Smooth muscle cell (in vitro differentiated cells): ENCODE measurements around the gene GRB10. TPM values are rescaled to one million over a fixed set of nuclear protein-coding genes. Genes with fewer than 3 reads are reported as not detected.

Source experiments
- DNase-seq: peaks from one replicate; lab custom pipeline; 2025; ENCODE audit not compliant: unreplicated experiment; lab: John Stamatoyannopoulos, UW
- H2AFZ ChIP-seq: fragments of 200-600 bp; sonication (generic); 2 replicates; pipeline ENCODE4 v1.6.0; 2016; ENCODE audit warnings: antibody characterized with exemption, low read depth, mild to moderate bottlenecking
- H3F3A ChIP-seq: fragments of 200-600 bp; sonication (generic); 2 replicates; pipeline ENCODE4 v1.6.0; 2017; ENCODE audit warnings: antibody characterized with exemption, low read depth
- H3K27ac ChIP-seq: fragments of 200-600 bp; sonication (generic); 2 replicates; pipeline ENCODE4 v1.5.1; 2016; ENCODE audit warnings: low read depth, mild to moderate bottlenecking
- H3K27me3 ChIP-seq: fragments of 200-600 bp; sonication (generic); 2 replicates; pipeline ENCODE4 v1.6.1; 2016; ENCODE audit warnings: low read depth, mild to moderate bottlenecking
- H3K36me3 ChIP-seq: fragments of 200-600 bp; sonication (generic); 2 replicates; pipeline ENCODE4 v1.5.1; 2016; ENCODE audit warnings: low read depth
- H3K4me1 ChIP-seq: fragments of 200-600 bp; sonication (generic); 2 replicates; pipeline ENCODE4 v1.5.1; 2016; ENCODE audit warnings: low read depth
- H3K4me2 ChIP-seq: fragments of 200-600 bp; sonication (generic); 2 replicates; pipeline ENCODE4 v1.6.0; 2016; ENCODE audit warnings: mild to moderate bottlenecking
- H3K4me3 ChIP-seq: fragments of 200-600 bp; sonication (generic); 2 replicates; pipeline ENCODE4 v1.5.1; 2016; ENCODE audit warnings: mild to moderate bottlenecking
- H3K79me2 ChIP-seq: fragments of 200-600 bp; sonication (generic); 2 replicates; pipeline ENCODE4 v1.6.0; 2016; ENCODE audit warnings: low read depth, mild to moderate bottlenecking
- H3K9ac ChIP-seq: fragments of 200-600 bp; sonication (generic); 2 replicates; pipeline ENCODE4 v1.6.0; 2016; ENCODE audit warnings: low read depth
- H3K9me3 ChIP-seq: fragments of 200-600 bp; sonication (generic); replicated peaks from 2 replicates; pipeline ENCODE4 v1.5.1; 2016; ENCODE audit warnings: low read depth
- H4K20me1 ChIP-seq: fragments of 200-600 bp; sonication (generic); 2 replicates; pipeline ENCODE4 v1.6.0; 2016; ENCODE audit warnings: low read depth
- WGBS: methylation state at CpG from one replicate; pipeline ENCODE4 v1.1.7; 2016; ENCODE audit warnings: low lambda C conversion rate; 5-methylcytosine and 5-hydroxymethylcytosine counted together
- polyA plus RNA-seq: library from polyadenylated mRNA; unstranded; fragments of >200 nt; fragmentation: Nextera tagmentation; extraction: Ambion mirVana; gene quantifications from 2 replicates; pipeline ENCODE4 v1.2.1, GENCODE V29; 2016
- total RNA-seq: library from RNA; depleted of rRNA; stranded (reverse); fragments of >200 nt; gene quantifications from 2 replicates; pipeline ENCODE4 v1.2.3, GENCODE V29; 2014
- TF ChIP-seq, protein P1 (sequence below): fragments of 200-600 bp; sonication (generic); IDR thresholded peaks from 2 replicates; pipeline ENCODE4 v1.5.1; 2017; ENCODE audit warnings: borderline replicate concordance, mild to moderate bottlenecking, antibody characterized with exemption; ENCODE audit not compliant: insufficient read depth, poor library complexity, severe bottlenecking

GRB10 gene
- total and polyA plus RNA-seq, 2 experiments from 2014 or later: 18.0 to 20.1 TPM

DNA sequence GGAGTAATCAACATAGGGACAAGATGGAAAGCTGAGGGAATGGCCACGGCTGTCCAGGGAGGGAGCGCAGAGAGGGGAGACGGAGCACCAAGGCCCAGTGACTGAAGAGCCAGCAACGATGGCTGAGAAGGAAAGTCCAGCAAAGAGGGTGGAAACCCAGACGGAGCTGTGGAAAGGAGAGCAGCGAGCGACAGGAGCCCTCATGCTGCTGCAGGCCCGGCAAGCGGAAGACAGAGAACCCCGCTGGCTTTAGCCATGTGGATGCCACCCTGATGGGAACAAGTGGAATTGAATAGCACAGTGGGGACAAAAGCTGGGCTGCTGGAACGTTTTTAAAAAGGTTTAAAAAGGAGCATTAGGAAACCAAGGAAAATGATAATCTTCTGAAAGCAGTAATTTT lies 134.6 kb downstream of the GRB10 start:
- 96% methylated on average over 11 of the region's 11 CpGs for WGBS
- DNase-seq: no peak
- Histone ChIP-seq H3K27me3 (no peaks in the 10 kb centered on the region), H4K20me1 (peaks cover 39% of the 10 kb centered on the region), H2AFZ (no peak overlapping the region), H3K4me3 (no peak overlapping the region), H3F3A (no peaks in the 10 kb centered on the region), H3K4me1 (no peaks in the 10 kb centered on the region), H3K9me3 (no peaks in the 10 kb centered on the region), H3K9ac (no peak overlapping the region), H3K27ac (no peak overlapping the region), H3K4me2 (no peak overlapping the region), H3K79me2 (no peaks in the 10 kb centered on the region), H3K36me3 (no peaks in the 10 kb centered on the region)
- TF ChIP-seq, protein P1, sequence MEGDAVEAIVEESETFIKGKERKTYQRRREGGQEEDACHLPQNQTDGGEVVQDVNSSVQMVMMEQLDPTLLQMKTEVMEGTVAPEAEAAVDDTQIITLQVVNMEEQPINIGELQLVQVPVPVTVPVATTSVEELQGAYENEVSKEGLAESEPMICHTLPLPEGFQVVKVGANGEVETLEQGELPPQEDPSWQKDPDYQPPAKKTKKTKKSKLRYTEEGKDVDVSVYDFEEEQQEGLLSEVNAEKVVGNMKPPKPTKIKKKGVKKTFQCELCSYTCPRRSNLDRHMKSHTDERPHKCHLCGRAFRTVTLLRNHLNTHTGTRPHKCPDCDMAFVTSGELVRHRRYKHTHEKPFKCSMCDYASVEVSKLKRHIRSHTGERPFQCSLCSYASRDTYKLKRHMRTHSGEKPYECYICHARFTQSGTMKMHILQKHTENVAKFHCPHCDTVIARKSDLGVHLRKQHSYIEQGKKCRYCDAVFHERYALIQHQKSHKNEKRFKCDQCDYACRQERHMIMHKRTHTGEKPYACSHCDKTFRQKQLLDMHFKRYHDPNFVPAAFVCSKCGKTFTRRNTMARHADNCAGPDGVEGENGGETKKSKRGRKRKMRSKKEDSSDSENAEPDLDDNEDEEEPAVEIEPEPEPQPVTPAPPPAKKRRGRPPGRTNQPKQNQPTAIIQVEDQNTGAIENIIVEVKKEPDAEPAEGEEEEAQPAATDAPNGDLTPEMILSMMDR: no peak

DNA sequence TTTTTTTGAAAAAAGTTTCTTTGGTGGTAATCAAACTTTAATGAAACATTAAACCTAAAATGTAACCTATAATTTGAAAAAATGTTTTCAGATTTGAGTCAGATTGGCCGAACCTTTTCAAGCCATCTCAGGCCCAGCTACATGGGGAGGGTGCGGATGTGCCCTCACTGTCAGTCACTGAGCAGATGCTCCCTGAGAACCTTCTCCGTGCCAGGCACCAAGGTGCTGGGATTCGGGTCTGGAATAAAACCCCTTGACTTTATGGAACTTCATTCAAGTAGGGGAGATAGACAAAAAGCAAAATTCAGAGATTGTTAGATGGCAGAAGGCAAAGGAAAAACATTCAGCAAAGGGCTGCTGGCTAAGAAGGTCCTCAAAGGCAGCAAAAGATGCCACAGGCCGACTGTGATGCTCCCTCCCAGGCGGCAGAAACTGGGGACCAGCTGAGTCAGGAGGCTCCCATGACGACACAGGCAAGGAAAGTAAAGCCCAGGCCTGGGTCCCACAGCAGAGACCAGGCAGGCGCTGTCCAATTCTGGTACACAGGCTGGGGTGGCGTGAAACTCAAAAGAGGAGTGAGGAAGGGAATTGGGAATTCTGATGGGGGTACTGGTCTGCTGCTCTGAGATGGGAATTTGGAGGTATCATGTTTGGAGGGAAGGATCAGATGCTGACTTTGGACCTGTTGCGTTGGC lies 135.3 kb downstream of the GRB10 start:
- Histone ChIP-seq H2AFZ (no peak overlapping the region), H3K9me3 (no peaks in the 10 kb centered on the region), H3K9ac (no peak overlapping the region), H3F3A (no peaks in the 10 kb centered on the region), H3K4me1 (no peaks in the 10 kb centered on the region), H3K4me2 (no peak overlapping the region), H3K27ac (no peak overlapping the region), H3K27me3 (no peaks in the 10 kb centered on the region), H3K4me3 (no peak overlapping the region), H3K36me3 (no peaks in the 10 kb centered on the region), H4K20me1 (peaks cover 32% of the 10 kb centered on the region), H3K79me2 (no peaks in the 10 kb centered on the region)
- 97% methylated on average over 10 of the region's 10 CpGs for WGBS
- TF ChIP-seq, protein P1: no peak
- DNase-seq: no peak

DNA sequence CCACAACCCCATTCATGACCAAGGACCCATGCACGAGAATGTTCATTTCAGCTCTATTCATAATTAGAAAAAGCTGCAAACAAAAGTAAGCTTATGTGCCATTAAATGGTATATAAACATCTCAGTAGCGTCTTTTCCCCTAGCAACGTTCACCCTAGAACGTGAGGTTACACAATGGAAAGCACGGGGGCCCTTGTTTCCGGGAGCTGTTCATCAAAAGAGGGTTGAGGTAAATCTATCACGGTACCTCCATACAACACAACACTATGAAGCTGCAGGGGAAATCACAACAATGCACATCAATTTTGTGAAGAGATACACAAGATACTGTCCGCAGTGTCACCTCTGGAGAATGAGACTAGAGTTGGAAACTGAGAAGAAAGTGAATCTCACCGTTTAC lies 136.6 kb downstream of the GRB10 start:
- no peak overlapping the region for H3K4me3 ChIP-seq
- no peaks in the 10 kb centered on the region for H3K9me3 ChIP-seq
- 97% methylated on average over 9 of the region's 9 CpGs for WGBS
- H3K4me2 ChIP-seq: no peak overlapping the region
- H3K79me2 ChIP-seq: no peaks in the 10 kb centered on the region
- H3K4me1 ChIP-seq: no peaks in the 10 kb centered on the region
- TF ChIP-seq, protein P1: no peak
- H3K9ac ChIP-seq: no peak overlapping the region
- H3K27me3 ChIP-seq: no peaks in the 10 kb centered on the region
- no peaks in the 10 kb centered on the region for H3K36me3 ChIP-seq
- no peak overlapping the region for H2AFZ ChIP-seq
- DNase-seq: no peak
- H4K20me1 ChIP-seq: peaks cover 35% of the 10 kb centered on the region
- no peak overlapping the region for H3K27ac ChIP-seq
- H3F3A ChIP-seq: no peaks in the 10 kb centered on the region

DNA sequence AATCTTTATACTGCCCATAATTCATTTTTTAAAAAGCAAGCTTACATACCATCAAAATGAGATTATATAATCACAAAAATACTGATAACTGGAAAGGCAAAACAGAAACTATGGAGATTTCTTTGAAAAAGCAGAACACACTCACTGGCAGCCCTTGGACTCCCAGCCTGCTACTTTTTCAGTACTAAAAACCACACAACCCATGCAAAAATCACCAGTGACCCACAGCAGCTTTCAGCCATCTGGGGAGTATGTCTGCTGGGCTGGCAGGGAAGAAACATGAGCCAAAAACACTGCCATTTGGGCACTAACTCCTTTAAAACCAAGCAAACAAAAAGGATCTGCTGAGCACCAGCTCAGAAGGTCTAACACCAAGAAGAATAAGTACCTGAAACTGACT lies 137.5 kb downstream of the GRB10 start:
- Histone ChIP-seq H3K79me2 (no peaks in the 10 kb centered on the region), H3K4me1 (no peaks in the 10 kb centered on the region), H3K4me2 (no peak overlapping the region), H3K9me3 (no peaks in the 10 kb centered on the region), H3K36me3 (no peaks in the 10 kb centered on the region), H3K27me3 (no peaks in the 10 kb centered on the region), H3K9ac (no peak overlapping the region), H4K20me1 (peaks cover 35% of the 10 kb centered on the region), H3F3A (no peaks in the 10 kb centered on the region), H3K27ac (no peak overlapping the region), H3K4me3 (no peak overlapping the region), H2AFZ (no peak overlapping the region)
- TF ChIP-seq, protein P1: no peak
- DNase-seq: no peak
